GM18520 (cell line): ENCODE results near the gene EXOSC5.
"Not testable (repeated sequence)": the region's sequence is repeated elsewhere in the genome, so short reads cannot be mapped to it uniquely, and the experiment has no call there.

Source experiments
- ATAC-seq: cut with Tn5 transposase; IDR thresholded peaks from one replicate; pipeline ENCODE4 v1.9.1; 2021; ENCODE audit not compliant: unreplicated experiment

EXOSC5 gene

DNA sequence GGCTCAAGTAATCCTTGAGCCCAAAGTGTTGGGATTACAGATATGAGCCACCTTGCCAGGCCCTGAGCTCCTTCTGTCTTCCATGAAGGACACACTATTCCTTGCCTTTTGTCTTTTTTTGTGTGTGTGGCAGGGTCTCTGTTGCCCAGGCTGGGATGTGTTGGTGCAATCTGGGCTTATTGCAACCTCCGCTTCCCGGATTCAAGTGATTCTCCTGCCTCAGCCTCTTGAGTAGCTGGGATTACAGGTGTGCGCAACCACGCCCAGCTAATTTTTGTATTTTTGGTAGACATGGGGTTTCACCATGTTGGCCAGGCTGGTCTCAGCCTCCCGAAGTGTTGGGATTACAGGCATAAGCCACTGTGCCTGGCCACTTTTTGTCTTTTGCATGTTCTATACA lies 11.7 kb upstream of the EXOSC5 start:
- not testable (repeated sequence) for ATAC-seq

DNA sequence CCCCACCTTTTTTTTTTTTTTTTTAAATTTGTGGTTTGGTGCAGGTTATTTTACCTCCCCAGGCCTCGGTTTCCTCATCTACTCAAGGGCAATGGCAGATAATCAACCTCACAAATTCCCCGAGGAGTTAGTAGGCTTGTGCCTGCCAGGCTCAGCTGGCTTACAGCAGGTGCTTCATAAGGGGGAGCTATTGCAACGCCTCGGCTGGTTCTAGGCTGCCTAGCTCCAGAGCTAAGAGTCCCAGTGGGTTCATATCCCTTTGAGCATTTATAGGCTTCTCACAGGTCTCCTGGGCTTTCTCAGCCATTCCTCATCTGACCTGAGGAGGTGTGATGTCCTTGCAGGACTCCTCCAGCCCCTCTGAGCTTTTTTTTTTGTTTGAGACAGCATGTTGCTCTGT lies 11.1 kb upstream of the EXOSC5 start:
- no peak for ATAC-seq

DNA sequence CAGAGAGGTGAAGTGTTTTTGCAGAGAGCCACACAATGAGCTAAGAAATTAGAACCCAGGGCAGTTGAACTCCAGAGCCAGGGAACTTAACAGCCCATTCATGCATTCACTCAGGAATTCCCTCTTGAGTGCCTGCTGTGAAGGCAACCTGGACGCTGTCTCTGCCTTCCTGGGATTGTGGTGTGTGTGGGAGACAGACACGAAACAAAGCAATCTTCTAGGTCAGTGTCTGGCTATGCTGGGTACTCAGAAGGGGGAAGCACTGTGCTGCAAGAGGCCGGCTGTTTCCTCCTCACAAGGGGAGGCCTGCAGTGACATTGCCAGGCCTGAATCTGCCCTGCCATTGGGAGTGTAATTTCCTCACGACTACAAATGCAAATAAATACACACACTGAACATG lies 10.1 kb upstream of the EXOSC5 start:
- ATAC-seq, result no peak

DNA sequence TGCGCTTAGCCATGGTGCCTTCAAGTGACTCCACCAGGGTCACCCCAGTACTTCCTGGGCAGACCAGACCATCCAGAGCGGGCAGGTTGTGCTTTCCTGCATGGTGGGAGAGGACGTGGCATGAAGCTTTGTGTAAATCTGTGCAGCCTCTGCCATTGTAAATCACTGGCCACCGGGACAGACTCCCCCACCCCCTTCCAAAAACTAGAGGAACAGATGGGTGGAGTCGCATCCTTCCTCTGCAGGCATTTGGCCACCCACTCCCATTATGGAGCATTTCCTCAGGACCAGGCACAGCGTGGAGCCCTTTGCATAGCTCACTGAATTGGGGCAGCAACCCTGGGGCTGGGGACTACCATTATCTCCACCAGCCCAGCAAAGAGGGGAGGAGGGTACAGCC lies 8.6 kb upstream of the EXOSC5 start:
- ATAC-seq, result no peak

DNA sequence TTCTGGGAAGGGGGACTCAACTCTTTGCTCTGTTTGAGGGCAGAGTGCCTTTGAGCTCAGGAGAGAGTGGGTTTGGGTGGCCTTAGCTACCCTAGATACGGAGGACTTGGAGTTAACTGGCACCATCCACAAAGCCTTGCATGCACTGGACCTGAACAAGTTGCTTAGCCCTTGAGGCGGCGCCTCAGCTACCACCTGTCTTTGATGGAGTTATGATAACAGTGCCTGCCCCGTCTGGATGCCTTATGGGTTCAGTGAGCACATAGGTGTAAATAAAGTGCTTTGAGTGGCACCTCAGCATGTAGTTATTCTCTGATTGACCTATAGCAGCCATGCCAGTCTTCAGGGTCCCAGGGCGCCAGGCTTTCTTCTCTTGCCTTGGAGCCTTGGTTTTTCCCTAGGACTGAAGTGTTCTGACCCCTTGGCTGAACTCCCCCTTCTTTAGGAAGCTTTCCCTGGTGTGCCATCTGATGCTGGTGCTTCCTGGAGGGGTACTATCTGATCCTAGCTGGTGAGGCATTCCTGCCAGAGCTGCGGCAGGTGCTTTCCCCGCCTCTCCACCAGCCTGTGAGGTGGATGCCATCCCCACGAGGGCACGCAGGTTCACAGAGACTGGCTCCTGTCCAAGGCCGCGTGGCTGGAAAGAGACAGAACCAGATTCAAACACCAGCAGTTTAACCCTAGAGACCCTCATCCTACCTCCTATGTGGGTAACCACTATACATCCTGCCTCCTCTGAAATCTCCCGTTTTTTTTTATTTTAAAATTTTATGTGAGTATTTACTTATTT lies 6.2 kb upstream of the EXOSC5 start:
- ATAC-seq, result no peak

DNA sequence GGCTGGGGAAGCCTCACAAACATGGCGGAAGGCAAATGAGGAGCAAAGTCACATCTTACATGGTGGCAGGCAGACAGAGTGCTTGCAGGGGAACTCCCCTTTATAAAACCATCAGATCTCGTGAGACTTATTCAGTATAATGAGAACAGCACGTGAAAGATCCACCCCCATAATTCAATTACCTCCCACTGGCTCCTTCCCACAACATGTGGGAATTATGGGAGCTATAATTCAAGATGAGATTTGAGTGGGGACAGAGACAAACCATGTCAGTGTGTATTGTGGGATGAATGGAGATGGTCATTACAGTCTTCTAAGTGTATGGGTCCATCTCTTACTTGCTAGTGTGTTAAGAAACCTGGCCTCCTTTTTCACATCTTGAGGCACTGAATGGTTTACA lies 4.9 kb upstream of the EXOSC5 start:
- ATAC-seq, result no peak

DNA sequence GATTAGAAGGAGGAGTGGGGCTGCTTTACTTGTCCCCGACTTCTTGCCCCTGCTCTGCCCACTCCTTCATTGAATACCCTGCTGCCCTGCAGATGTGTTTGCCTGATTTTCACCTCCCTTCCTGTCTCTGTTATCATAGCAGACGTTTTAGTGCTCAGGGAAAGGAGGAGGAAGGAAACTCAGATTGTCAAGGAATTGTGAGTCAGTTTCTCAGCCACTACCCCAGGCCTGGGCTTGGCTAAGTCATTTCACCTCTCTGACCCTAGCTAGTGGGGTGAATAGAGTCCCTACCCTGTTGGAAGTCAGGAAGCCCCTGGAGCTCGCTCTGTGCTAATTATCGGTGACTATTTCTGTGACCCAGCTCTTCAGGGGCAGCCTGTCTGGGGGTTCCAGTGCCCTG lies 4.3 kb upstream of the EXOSC5 start:
- ATAC-seq, result no peak

DNA sequence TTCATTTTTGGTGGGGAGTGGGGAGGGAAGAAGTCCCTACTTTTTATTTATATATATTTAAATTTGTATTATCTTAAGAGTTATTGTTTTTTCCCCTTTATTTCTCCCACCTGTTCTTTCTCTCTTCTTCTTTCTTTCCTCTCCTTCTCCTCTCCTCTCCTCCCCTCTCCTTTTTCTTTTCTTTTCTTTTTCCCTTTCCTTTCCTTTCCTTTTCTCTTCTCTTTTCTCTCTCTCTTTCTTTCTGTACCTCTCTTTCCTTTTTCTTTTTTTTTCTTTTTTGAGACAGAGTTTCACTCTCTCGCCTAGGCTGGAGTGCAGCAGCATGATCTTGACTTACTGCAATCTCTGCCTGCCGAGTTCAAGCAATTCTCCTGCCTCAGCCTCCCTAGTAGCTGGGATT lies 2.4 kb upstream of the EXOSC5 start:
- ATAC-seq, result no peak

DNA sequence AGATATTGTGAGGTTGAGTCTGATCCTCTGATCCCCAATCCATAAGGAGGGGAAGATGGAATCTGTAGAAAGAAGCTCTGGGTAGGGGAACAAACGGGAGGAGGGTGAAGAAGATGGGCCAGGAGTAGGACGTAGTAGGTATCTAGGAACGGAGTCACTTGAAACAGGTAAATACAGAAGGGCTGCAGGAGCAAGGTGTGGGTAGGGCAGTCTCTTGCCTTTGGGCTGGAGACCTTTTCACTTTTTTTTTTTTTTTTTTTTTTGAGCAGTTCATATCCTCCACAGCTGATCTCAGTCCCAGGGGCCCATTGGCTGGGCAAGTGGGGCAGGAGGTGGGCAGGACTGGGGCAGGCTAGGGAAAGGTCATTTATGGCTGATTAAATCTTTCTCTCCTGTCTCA lies 1.9 kb upstream of the EXOSC5 start:
- ATAC-seq, result no peak

DNA sequence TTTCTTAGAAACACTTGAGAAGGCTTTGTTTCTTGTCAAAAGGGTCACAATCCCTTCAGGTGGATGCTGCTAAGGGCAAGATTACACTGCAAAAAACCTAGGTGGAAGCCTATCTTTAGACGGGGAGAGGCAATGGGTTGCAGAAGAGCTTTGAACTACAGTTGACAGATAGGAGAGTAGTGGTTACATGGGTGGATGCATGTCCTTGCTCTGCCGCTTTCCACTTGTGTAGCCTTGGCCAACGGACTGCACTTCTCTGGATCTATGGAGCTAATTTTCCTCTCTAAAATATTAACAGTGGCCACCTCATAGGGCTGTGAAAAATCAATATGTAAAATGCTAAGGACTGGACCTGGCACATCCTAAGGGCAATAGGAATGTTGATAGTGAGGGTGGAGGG lies 1.4 kb upstream of the EXOSC5 start:
- no peak for ATAC-seq

DNA sequence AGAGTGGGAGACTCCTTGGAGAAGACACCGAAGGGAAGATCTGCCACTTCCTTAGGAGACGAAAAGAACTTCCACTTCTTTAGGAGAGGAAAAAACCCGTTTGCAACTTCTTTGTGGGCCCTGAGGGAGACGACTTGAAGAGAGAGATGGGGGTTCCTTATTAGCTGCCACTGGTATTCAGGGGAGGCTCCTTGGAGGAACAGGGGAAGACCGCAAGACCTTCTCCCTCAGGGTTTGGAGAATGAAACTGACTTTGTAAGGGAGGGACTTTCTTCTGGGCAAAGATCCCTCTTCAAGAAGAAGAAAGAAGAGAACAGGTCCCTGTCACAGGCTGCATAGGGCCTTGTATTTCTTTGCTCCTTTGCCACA lies 875 bp upstream of the EXOSC5 start:
- ATAC-seq, result no peak

DNA sequence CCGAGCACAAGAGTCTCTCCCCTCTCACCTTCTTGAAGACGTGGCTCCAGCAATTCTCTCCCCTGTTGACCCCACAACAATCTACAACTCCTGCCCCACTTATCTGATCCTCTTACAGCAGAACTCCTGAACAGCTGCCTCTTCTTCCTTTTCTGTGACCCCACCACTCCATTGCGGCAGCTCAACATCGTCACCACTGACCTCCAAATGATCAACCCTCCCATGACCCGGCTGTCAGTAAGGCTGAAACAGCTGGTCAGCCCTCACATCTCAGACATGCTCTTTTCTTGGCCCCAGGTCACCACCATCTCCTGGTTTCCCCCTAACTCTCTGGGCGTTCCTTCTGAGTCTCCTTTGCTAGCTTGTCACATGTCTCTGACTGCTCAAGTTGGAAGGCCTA lies 1.8 kb downstream of the EXOSC5 start:
- ATAC-seq, result no peak

DNA sequence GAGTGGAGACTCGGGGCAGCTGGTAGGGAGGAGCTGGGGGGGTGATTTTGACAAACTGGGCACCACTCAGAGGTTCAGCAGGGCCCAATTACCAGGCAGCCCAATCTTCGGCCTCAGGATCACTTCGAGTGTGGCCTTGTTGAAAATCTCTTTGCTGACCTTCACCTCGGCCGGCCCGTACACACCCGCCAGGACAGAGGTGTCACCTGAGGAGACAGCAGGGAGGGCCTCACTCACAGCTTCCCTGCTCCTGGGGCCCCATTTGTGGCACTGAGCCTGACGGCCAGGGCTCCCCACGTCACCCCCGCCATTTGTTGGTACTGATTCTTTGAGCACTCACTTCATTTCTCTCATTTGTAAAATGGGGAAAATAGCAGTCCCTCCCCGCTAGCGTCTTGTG lies 4.4 kb downstream of the EXOSC5 start:
- no peak for ATAC-seq

DNA sequence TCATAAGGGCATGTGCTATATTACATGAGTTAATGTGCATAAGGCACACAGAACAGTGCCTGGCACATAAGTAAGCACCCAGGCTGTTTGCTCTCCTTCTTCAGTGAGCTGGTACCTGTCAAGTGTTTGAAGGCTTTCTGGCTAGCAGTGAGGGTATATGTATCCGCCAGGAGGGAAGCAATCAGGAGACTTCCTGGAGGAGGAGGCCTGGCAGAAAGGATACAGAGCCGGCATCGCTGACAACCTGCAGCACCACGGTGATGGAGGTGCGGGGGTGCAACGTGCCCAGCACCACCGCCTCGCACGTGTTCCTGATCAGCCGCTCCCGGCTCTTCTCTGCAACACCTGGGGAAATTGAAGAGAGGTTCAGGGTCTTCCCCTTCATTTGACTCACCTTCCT lies 5.5 kb downstream of the EXOSC5 start:
- ATAC-seq, result no peak

DNA sequence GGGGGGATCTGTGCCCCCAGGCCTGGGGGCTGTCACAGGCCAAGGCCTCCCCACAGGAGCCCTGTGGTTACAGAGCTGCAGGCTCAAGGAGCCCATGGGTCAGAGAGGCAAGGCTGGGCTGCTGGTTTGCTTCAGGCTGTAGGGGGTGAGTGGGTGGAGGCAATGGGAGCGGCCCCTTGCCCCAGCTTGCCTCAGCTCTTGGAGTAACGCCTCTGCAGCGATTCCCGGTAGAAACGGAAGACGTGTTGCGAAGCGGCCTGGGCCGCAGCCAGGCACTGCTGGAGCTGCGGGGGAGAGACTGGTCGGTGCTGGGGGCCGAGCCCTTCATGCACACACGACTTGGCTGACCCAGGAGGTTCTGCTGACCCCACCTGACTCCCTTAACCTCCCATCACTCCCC lies 10.7 kb downstream of the EXOSC5 start:
- ATAC-seq, result no peak

DNA sequence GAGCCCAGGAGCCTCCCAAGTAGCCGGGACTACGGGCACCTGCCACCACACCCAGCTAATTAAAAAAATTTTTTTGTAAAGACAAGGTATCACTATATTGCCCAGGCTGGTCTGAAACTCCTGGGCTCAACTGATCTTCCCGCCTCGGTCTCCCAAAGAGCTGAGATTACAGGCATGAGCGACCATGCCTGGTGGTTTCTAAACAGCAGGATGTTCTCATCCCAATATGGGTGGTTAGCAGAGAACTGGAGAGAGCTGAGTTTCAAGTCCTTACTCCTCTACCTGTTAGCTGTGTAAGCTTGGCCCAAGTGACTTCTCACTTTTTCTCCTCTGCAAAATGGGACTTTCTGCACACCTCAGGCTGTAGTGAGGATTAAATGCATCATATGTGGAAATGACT lies 12.8 kb downstream of the EXOSC5 start:
- ATAC-seq, result no peak

DNA sequence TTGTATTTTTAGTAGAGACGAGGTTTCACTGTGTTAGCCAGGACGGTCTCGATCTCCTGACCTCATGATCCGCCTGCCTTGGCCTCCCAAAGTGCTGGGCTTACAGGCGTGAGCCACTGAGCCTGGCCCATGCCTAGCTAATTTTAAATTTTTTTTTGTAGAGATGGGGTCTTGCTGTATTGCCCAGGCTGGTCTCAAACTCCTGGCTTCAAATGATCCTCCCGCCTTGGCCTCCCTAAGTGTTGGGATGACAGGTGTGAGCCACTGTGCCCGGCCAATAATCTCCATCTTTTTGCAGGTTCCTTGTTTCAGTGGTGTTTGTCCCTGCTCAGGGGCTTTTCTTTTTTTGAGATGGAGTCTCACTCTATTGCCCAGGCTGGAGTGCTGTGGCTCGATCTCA lies 15.6 kb downstream of the EXOSC5 start:
- ATAC-seq, result not testable (repeated sequence)

DNA sequence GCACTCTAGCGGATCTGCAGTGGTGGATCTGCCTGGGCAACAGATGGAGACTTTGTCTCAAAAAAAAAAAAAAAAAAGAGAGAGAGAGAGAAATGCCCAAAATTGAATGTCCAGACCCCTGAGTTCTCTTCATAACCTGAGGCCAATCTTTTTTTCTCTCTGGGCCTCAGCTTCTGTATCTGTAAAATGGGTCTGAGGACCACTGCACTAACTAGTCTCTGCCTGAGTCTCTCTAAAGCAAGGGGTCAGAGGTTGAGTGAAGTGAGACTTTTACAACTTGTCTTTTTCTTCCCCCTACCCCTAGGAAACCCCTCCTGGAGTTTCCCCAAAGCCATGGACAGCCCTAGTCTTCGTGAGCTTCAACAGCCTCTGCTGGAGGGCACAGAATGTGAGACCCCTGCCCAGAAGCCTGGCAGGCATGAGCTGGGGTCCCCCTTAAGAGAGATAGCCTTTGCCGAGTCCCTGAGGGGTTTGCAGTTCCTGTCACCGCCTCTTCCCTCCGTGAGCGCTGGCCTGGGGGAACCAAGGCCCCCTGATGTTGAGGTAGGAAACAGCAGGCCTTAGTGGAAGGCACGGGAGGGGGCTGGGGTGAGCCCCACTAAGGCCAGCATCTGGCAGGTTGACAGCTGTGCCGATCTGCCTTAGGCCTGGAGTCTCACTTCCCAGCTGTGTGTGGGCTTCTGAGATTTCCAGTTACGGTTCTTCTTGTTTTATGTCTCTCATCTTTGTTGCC lies 19.0 kb downstream of the EXOSC5 start:
- ATAC-seq, result no peak

DNA sequence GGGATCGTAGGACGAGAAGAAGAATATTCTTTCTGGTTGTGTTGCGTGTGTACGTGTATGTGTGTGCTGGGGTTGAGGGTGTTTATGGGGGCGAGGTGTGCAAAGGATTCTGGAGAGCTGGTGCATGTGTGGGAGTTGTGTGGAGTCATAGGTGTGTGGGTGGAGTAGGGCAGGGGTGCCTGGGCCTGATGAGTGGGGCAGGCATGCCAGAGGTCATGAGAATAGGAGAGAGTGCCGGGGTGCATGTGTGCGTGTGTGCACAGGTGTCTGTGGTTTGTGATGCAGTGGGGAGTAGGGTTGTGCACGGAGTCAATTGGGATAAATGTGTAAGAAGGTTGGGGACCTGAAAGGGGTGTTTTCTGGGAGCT lies 20.2 kb downstream of the EXOSC5 start:
- ATAC-seq, result no peak

DNA sequence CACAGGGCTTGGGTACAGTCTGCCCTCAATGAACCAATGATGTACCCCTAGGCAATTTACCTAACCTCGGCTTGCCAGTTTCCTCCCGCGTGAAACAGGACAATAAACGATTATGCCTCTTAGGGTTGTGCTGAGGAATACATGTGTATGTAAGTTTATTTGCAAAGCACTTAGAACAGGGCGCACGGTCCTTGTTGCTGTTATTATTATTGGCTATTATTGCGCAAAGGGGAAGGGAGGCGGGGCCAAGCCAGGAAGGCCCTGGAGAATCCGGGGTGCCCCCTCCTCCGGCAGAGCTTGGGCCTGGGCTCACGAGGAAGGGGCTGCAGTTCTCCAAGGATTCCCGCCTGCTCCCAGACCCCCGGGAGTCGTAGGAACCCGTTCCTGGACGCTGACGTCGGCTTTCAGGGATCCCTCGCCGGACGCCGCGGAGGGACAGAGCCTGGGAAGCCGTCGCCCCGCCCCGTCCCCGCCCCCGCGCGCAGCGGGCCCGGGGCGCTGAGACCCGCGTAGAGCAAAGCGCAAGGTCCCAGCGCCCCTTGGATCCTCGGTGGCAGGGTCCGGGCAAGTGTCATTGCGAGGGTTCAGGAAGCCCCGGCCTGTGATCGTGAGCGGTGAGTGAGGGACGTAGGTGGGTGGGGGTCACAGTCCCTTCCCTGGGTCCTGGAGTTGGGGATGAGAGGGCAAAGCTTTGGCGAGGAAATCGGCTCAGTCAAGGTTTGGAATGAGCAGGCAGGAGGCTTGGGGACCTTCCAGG lies 20.7 kb downstream of the EXOSC5 start, which contains the start of gene TMEM91:
Gene TMEM91 (plus strand): TSS at position 293 of the 757 bp plus-strand sequence. CDS start 1,777 bp downstream, outside the sequence.
- ATAC-seq, result no peak

DNA sequence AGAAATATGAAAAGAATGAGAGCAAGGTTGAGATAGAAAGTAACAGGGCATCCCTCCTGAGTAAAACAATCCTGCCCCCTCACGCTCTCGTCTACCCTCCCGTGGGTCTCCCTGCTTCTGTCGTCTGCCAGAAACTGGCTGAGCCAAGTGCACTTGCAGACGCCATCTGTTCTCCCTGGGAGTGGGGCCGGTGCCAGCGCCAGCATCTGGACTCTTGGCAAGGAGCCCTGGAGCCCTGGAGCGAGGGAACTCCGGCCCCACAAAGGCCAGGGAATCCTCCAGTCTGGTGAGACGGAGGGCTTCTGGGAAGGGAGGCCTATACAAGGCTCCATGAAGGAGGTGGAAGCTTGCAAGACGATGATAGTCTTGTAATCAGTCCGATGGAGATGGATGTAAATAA lies 23.2 kb downstream of the EXOSC5 start:
- no peak for ATAC-seq

DNA sequence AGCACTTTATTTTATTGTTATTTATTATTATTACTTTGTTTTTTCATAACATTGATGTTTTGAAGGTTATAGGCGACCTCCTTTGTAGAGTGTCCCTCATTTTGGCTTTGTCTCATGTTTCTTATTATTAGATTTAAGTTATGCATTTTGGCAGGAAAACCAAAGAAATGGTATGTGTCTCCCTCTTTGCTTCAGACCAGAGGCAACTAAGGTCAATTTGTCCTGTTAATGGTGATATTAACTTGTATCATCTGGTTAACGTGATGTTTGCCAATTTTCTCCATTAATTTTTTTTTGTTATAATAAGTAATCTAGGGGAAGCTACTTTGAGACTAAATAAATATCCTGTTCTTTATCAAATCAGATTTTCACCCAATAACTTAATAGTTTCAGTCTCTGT lies 24.7 kb downstream of the EXOSC5 start:
- no peak for ATAC-seq
